ENCODE measurements around the gene JMJD6. TPM values are rescaled to one million over a fixed set of nuclear protein-coding genes. Genes with fewer than 3 reads are reported as not detected.
A peak's percentile ranks its signal among the peaks of the same experiment; 100 is the strongest.

JMJD6 gene
- total and polyA plus RNA-seq, 9 of the 15 experiments (the other 6 are each of a cell fraction or from before 2014, with no cell fraction given): 2.5 to 52.3 (median 36.3) TPM

DNA sequence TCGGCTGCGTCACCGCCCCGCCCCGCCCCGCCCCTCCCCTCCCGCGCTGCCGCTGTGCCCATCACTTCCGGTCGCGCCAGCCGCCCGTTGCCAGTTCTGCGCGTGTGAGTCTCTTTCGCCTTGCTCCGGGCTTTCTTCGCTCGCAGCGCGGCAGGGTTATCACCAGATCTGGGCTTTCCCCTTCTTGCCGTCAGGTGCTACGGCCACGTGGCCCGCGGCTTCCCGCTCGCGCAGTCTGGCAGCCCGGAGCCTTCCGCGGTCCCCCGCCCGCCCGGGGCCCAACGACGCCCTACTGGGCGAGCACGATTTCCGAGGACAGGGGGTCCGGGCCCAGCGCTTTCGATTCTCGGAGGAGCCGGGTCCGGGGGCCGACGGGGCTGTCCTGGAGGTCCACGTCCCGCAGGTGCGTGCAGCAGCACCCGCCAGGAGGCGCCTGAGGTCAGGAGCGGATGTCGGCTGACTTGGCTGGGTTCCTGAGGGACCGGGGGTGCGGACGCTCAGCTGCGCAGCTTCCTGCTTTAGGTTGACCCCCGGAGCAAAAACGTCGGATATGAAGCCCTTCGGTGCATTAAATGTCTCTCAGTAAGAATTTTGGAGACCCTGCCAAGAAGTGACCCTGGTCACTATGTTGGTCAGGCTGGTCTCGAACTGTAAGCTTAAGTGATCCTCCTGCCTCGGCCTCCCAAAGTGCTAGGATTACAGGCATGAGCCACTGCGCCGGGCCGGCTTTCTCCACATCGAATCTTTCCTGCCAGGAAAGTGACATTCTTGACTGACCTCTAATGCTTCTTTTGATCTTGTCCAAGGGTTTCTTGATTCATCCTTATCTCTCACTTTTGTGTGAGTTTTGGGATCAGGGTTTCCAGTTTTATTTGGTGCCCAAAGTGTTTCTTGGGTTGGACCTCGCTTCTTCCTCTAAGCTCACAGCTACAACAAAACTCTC is 641 bp upstream of the JMJD6 start, which contains the start of gene METTL23 (continued):
- TF ChIP-seq ZNF197 (CRISPR knock-in tag; IDR thresholded peaks at IDR 0.05; ENCODE audit: low read depth): no peak
- TF ChIP-seq ZNF121 (CRISPR knock-in tag; conservative IDR thresholded peaks at IDR 0.05): no peak
- no peak for TF ChIP-seq NR3C1 (CRISPR knock-in tag; IDR thresholded peaks at IDR 0.05)
- TF ChIP-seq KLF1 (tag; IDR thresholded peaks at IDR 0.05): 0 out of 2 replicates have a peak, but pooled peaks have one; percentile 54
- TF ChIP-seq HDAC6 (IDR thresholded peaks at IDR 0.05; ENCODE audit: low read depth, low read length): no peak
- peak; percentile 61; the same call in 1 of the 2 replicates for TF ChIP-seq TARDBP (IDR thresholded peaks at IDR 0.05)
- no peak for TF ChIP-seq ZNF583 (CRISPR knock-in tag; IDR thresholded peaks at IDR 0.05)
- TF ChIP-seq ZNF384 (IDR thresholded peaks at IDR 0.05; ENCODE audit: low read depth, low read length): peak; percentile 19; the same call in 1 of the 2 replicates
- peak; percentile 52 to 63; a peak in 2 of 4 replicates for TF ChIP-seq MAZ (CRISPR knock-in tag; conservative IDR thresholded peaks at IDR 0.05 in 1 of 2, IDR thresholded peaks at IDR 0.05 in 1 of 2)
- peak; percentile 60 for TF ChIP-seq FOSL1 (tag; conservative IDR thresholded peaks at IDR 0.05)
- TF ChIP-seq ZNF696 (CRISPR knock-in tag; conservative IDR thresholded peaks at IDR 0.05): no peak
- no peak for TF ChIP-seq CUX1 (CRISPR knock-in tag; IDR thresholded peaks at IDR 0.05)
- TF ChIP-seq, protein P1, sequence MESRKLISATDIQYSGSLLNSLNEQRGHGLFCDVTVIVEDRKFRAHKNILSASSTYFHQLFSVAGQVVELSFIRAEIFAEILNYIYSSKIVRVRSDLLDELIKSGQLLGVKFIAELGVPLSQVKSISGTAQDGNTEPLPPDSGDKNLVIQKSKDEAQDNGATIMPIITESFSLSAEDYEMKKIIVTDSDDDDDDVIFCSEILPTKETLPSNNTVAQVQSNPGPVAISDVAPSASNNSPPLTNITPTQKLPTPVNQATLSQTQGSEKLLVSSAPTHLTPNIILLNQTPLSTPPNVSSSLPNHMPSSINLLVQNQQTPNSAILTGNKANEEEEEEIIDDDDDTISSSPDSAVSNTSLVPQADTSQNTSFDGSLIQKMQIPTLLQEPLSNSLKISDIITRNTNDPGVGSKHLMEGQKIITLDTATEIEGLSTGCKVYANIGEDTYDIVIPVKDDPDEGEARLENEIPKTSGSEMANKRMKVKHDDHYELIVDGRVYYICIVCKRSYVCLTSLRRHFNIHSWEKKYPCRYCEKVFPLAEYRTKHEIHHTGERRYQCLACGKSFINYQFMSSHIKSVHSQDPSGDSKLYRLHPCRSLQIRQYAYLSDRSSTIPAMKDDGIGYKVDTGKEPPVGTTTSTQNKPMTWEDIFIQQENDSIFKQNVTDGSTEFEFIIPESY (CRISPR knock-in tag; IDR thresholded peaks at IDR 0.05): no peak
- TF ChIP-seq ZNF274 (IDR thresholded peaks at IDR 0.05; ENCODE audit: borderline replicate concordance, low read depth, low read length): no peak
- no peak for TF ChIP-seq ARHGAP35 (IDR thresholded peaks at IDR 0.05; ENCODE audit: partially characterized antibody)
- TF ChIP-seq KLF16 (IDR thresholded peaks at IDR 0.05): no peak
- peak; percentile 18; the same call in 1 of the 2 replicates for TF ChIP-seq ZNF316 (IDR thresholded peaks at IDR 0.05)
- 0 out of 2 replicates have a peak, but pooled peaks have one; percentile 14 for TF ChIP-seq SMARCA4 (IDR thresholded peaks at IDR 0.05)
- TF ChIP-seq SIN3A (IDR thresholded peaks at IDR 0.05; ENCODE audit: borderline replicate concordance in 2 of 2, control insufficient read depth in 1 of 2, low read depth in 2 of 2, low read length in 2 of 2): peak; percentile 60 to 86; a peak in 3 of 4 replicates
- no peak for TF ChIP-seq E2F5 (CRISPR knock-in tag; IDR thresholded peaks at IDR 0.05)
